BJ (cell line): Measurements from ENCODE around the gene ARPIN. TPM values are rescaled to one million over a fixed set of nuclear protein-coding genes. Genes with fewer than 3 reads are reported as not detected.
"Not testable (repeated sequence)": the region's sequence is repeated elsewhere in the genome, so short reads cannot be mapped to it uniquely, and the experiment has no call there.

Source experiments
- CTCF ChIA-PET: fragments of 350-600 bp; formaldehyde crosslinking; extraction: SDS; loops from one replicate; lab custom pipeline; 2021; ENCODE audit warnings: antibody characterized with exemption, inconsistent platforms; lab: Yijun Ruan, JAX
- POLR2A ChIA-PET: fragments of 300-600 bp; sonication (Branson Sonifier 250); formaldehyde crosslinking; extraction: SDS; loops from one replicate; lab custom pipeline; 2021; ENCODE audit warnings: antibody characterized with exemption; lab: Charles Lee
- DNase-seq: peaks from one replicate; pipeline ENCODE4 v3.0.0-alpha.2; 2011; ENCODE audit warnings: low read depth
- H3K27me3 ChIP-seq: 2 replicates; pipeline ENCODE4 v1.6.0; 2011; ENCODE audit warnings: low read length; ENCODE audit not compliant: control insufficient read depth, insufficient read depth
- H3K36me3 ChIP-seq: 2 replicates; pipeline ENCODE4 v1.5.1; 2011; ENCODE audit warnings: low read length; ENCODE audit not compliant: control insufficient read depth, insufficient read depth
- H3K4me3 ChIP-seq: 2 replicates; pipeline ENCODE4 v1.5.1; 2011; ENCODE audit warnings: low read depth, mild to moderate bottlenecking, control low read depth, low read length
- CTCF ChIP-seq: IDR thresholded peaks from 2 replicates; pipeline ENCODE4 v1.5.1; 2011; ENCODE audit warnings: low read depth, mild to moderate bottlenecking, control low read depth, inconsistent platforms, low read length, moderate library complexity; ENCODE audit not compliant: insufficient read depth
- polyA minus RNA-seq: library from RNA; depleted of rRNA, polyadenylated mRNA; stranded (reverse); fragments of >200 nt; gene quantifications from 2 replicates; pipeline ENCODE4 v1.2.3, GENCODE V29; 2011; rRNA and poly(A)+ RNA removed
- polyA plus RNA-seq: library from polyadenylated mRNA; depleted of rRNA; stranded (reverse); fragments of >200 nt; gene quantifications from 2 replicates; pipeline ENCODE4 v1.2.3, GENCODE V29; 2011; rRNA removed

ARPIN gene
- polyA plus RNA-seq (10.0 and 11.2 TPM in 2 replicates), polyA minus RNA-seq (5.7 and 5.8 TPM in 2 replicates)

- no peak for DNase-seq
- POLR2A ChIA-PET, result interaction anchor here (0.6 kb wide), 1 partner anchor 19 kb away, joined by 4 read pairs; the partner anchor contains the start of gene AP3S2
- TF ChIP-seq CTCF, result no peak
Observed at GRCh38 chr15:89912674-89913396, at the start of gene ARPIN. ARPIN (minus strand) TSS chr15:89912952; CDS start chr15:89912835, 117 bp downstream.

GRCh38 chr15:89958107-89958805 lies 45.5 kb upstream of the ARPIN start:
- Histone ChIP-seq H3K4me3 (no peak overlapping the region), H3K36me3 (no peaks in the 10 kb centered on the region), H3K27me3 (no peaks in the 10 kb centered on the region)
- no peak for DNase-seq
- ChIA-PET POLR2A (no interaction called here), CTCF (interaction anchor here (1.3 to 1.9 kb wide), 2 partner anchors 11 to 128 kb away, joined by 3 to 4 read pairs; no protein-coding TSS in a partner anchor)
- TF ChIP-seq CTCF, result no peak

More at GRCh38 chr15:89912674-89913396, at the start of gene ARPIN:
- Histone ChIP-seq H3K27me3 (no peaks in the 10 kb centered on the region), H3K36me3 (peaks cover 4% of the 10 kb centered on the region; the same call in 1 of the 2 replicates), H3K4me3 (peak within 1 kb of the TSS; percentile 77)
- CTCF ChIA-PET, result interaction anchor here (0.5 to 2.4 kb wide), 9 partner anchors 8 to 168 kb away, joined by 3 to 11 read pairs (median 4); no protein-coding TSS in a partner anchor

GRCh38 chr15:89955449-89955998 lies 42.8 kb upstream of the ARPIN start:
- POLR2A ChIA-PET, H3K36me3 ChIP-seq, DNase-seq, H3K4me3 ChIP-seq, H3K27me3 ChIP-seq, CTCF ChIA-PET: not testable (repeated sequence)

GRCh38 chr15:89954541-89954940 lies 41.8 kb upstream of the ARPIN start:
- ChIA-PET POLR2A (no interaction called here), CTCF (interaction anchor here (0.6 kb wide), 1 partner anchor 37 kb away, joined by 3 read pairs; no protein-coding TSS in a partner anchor)
- Histone ChIP-seq H3K27me3 (no peaks in the 10 kb centered on the region), H3K36me3 (no peaks in the 10 kb centered on the region), H3K4me3 (no peak overlapping the region)
- no peak for TF ChIP-seq CTCF
- no peak for DNase-seq

GRCh38 chr15:89948796-89949195 lies 36.0 kb upstream of the ARPIN start:
- TF ChIP-seq CTCF, result no peak
- POLR2A ChIA-PET, result no interaction called here
- H3K4me3 ChIP-seq, result no peak overlapping the region
- CTCF ChIA-PET, result no interaction called here
- no peaks in the 10 kb centered on the region for H3K27me3 ChIP-seq
- H3K36me3 ChIP-seq, result no peaks in the 10 kb centered on the region
- DNase-seq, result no peak
